Measurements from ENCODE around the gene RPS19. TPM values are rescaled to one million over a fixed set of nuclear protein-coding genes. Genes with fewer than 3 reads are reported as not detected.
A peak's percentile ranks its signal among the peaks of the same experiment; 100 is the strongest.

The RPS19 gene
- total and polyA plus RNA-seq, 10 of the 15 experiments (the other 5 are each of a cell fraction or from before 2014, with no cell fraction given) = 2,615 to 5,578 (median 4,127) TPM

DNA sequence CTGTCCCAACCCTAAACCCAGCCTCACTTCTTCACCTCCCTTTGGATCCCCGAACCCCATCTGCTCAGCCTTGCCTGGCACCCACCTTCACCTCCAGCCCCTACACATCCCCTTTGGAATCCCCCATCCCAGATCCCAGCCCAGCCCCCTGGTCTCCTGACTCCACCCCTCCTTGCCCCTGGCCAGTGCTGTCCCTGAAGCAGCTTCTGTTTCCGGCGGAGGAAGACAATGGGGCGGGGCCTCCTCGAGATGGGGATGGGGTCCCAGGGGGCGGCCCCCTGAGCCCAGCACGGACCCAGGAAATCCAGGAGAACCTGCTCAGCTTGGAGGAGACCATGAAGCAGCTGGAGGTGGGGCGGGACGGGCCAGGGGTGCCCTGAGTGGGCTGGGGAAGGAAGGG, 46.2 kb downstream of the RPS19 start:
- intact Hi-C loops (cut with micrococcal nuclease; ENCODE audit: unreplicated experiment) (no loop called here), in situ Hi-C loops (cut with MboI) (no loop called here)
- Histone ChIP-seq H2AFZ (ENCODE audit: control insufficient read depth, low read depth, low read length) (no peak overlapping the region), H3K36me3 (ENCODE audit: control insufficient read depth in 2 of 2, insufficient read depth in 2 of 2, low read length in 1 of 2) (peaks cover 18 to 38% of the 10 kb centered on the region in 2 experiments; a peak in 3 of 4 replicates), H3K9ac (ENCODE audit: control insufficient read depth, insufficient read depth, low read length) (no peak overlapping the region), H3K27ac (ENCODE audit: control insufficient read depth, insufficient read depth) (no peak overlapping the region), H3K4me3 (no peak overlapping the region), H3K9me3 (replicated peaks; ENCODE audit: control insufficient read depth, insufficient read depth, low read length) (no peaks in the 10 kb centered on the region), H3K4me1 (ENCODE audit: control insufficient read depth, insufficient read depth, low read length) (no peaks in the 10 kb centered on the region), H3K79me2 (ENCODE audit: control insufficient read depth, insufficient read depth, low read length) (no peaks in the 10 kb centered on the region), H3K27me3 (replicated peaks in 1 of 2; ENCODE audit: control insufficient read depth in 2 of 2, insufficient read depth in 2 of 2, low read length in 1 of 2) (no peaks in the 10 kb centered on the region), H4K20me1 (ENCODE audit: control insufficient read depth, insufficient read depth) (no peaks in the 10 kb centered on the region), H3K4me2 (ENCODE audit: control insufficient read depth, insufficient read depth) (no peak overlapping the region)
- ATAC-seq (no peak), FAIRE-seq (no peak), DNase-seq (ENCODE audit: low read depth, low spot score) (no peak)
- RAD21 ChIA-PET (ENCODE audit: unreplicated experiment) = no interaction called here
- CTCF ChIA-PET = no interaction called here
- SMC1A ChIA-PET (ENCODE audit: uncharacterized antibody, unreplicated experiment) = no interaction called here
- no peak for TF ChIP-seq RELA (IDR thresholded peaks at IDR 0.05; ENCODE audit: borderline replicate concordance, partially characterized antibody)
- 84% methylated on average over 9 of the region's 9 CpGs for WGBS (ENCODE audit: insufficient coverage, insufficient replicate concordance, low lambda C conversion rate, missing lambda C conversion rate)
- POLR2A ChIA-PET = no interaction called here
- BruUV-seq (replicated peaks) = no TSS peak

DNA sequence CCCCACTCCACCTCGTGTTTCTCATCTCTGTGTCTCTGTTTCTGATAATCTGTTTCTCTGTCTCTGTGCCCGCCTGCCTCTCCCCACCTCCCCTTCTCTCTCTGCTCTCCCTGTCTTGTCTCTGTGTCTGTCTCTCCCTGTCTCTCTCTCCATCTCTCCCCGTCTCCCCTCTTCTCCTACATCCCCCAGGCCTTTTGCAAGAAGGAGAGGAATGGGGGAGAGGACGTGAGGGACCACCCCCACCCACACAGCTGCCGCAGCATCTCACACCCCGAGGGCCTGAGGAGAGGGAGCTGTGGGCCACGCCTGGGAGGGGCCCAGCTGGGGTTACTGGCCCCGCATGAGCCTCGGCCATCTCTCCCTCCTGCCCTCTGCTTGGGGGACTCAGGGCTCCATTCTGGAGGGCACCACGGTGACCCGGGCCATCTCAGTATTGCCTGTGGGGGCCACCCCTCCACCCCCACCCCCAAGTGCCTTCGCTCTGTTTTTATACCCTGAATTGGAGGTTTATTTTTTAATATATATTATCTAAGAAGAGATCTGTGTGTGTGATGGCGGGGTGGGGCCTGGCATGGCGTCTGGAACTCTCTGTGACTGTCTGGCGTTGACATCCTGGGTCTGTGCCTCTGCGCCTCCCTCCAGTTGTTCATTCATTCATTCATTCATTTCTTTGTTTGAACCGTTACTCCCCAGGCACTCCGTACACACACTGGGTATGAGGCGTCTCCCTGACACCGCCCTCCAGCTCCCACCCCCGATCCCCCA, 47.0 kb downstream of the RPS19 start:
- in situ Hi-C loops (cut with MboI) = no loop called here
- no peak overlapping the region for H3K27ac ChIP-seq (ENCODE audit: control insufficient read depth, insufficient read depth)
- ChIA-PET RAD21 (ENCODE audit: unreplicated experiment) (no interaction called here), POLR2A (no interaction called here), SMC1A (ENCODE audit: uncharacterized antibody, unreplicated experiment) (no interaction called here), CTCF (no interaction called here)
- H3K79me2 ChIP-seq (ENCODE audit: control insufficient read depth, insufficient read depth, low read length) = no peaks in the 10 kb centered on the region
- H3K4me1 ChIP-seq (ENCODE audit: control insufficient read depth, insufficient read depth, low read length) = no peaks in the 10 kb centered on the region
- no peak for FAIRE-seq
- no peak for DNase-seq (ENCODE audit: low read depth, low spot score)
- no peaks in the 10 kb centered on the region for H3K9me3 ChIP-seq (replicated peaks; ENCODE audit: control insufficient read depth, insufficient read depth, low read length)
- 66% methylated on average over 20 of the region's 21 CpGs for WGBS (ENCODE audit: insufficient coverage, insufficient replicate concordance, low lambda C conversion rate, missing lambda C conversion rate)
- peaks cover 6% of the 10 kb centered on the region; the same call in 1 of the 2 replicates for H4K20me1 ChIP-seq (ENCODE audit: control insufficient read depth, insufficient read depth)
- intact Hi-C loops (cut with micrococcal nuclease; ENCODE audit: unreplicated experiment) = no loop called here
- H3K4me2 ChIP-seq (ENCODE audit: control insufficient read depth, insufficient read depth) = no peak overlapping the region
- no peak overlapping the region for H3K9ac ChIP-seq (ENCODE audit: control insufficient read depth, insufficient read depth, low read length)
- peak; percentile 36; the same call in 1 of the 2 replicates for TF ChIP-seq POLR2A (IDR thresholded peaks at IDR 0.05; ENCODE audit: low read depth, low read length)
- TF ChIP-seq RAD21 (IDR thresholded peaks at IDR 0.05; ENCODE audit: insufficient read depth, low read depth, low read length) = no peak
- no peak overlapping the region for H2AFZ ChIP-seq (ENCODE audit: control insufficient read depth, low read depth, low read length)
- H3K4me3 ChIP-seq = no peak overlapping the region
- TSS peak; percentile 75 for BruUV-seq (replicated peaks)
- ATAC-seq = no peak
- H3K27me3 ChIP-seq (replicated peaks in 1 of 2; ENCODE audit: control insufficient read depth in 2 of 2, insufficient read depth in 2 of 2, low read length in 1 of 2) = no peaks in the 10 kb centered on the region; a peak in 1 of 4 replicates
- peaks cover 18 to 34% of the 10 kb centered on the region in 2 experiments; a peak in 3 of 4 replicates for H3K36me3 ChIP-seq (ENCODE audit: control insufficient read depth in 2 of 2, insufficient read depth in 2 of 2, low read length in 1 of 2)

All from GM12878 (cell line).